ENCODE measurements around the gene CGB5. TPM values are rescaled to one million over a fixed set of nuclear protein-coding genes. Genes with fewer than 3 reads are reported as not detected.
A peak's percentile ranks its signal among the peaks of the same experiment; 100 is the strongest.
"Not testable (repeated sequence)": the region's sequence is repeated elsewhere in the genome, so short reads cannot be mapped to it uniquely, and the experiment has no call there.

Gene CGB5
- total RNA-seq, 1 experiment from 2014 or later, result not detected

DNA sequence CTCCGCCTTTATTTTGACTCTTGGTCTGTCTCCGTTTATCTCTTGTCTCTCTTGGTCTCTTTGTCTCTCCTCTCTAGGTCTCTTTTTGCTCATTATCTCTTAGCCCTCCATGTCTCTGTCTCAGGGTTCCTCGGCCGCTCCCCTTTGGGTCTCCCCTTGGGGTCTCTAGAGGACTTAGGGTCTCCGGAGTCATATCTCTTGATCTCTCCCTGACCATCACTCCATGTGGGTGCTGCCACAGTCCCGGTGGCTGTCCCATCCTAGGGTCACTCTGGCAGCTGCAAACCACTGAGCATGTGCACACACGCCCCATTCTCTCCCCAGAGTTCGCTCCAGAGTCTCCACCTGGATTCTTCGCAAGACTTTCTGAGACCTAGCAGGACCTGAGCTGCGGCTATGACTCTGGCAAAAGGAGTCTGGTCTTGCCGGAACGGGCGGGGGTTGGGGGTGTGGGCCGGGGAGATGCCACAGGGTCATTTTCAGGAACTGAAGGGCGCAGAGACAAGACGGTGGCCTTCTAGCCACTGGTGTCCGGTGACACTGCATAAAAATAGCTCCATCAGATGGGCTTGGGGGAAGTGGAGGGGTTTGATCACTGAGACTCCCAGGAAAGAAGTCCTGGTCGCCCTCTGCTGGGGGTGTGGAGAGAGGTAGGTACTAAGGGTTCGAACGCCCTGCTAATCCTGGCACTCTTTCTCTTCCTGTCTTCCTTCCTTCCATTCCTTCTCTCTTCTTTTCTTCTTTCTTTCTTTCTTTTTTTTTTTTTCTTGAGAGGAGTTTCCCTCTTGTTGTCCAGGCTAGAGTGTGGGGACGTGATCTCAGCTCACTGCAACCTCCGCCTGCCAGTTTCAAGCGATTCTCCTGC lies 30.1 kb downstream of the CGB5 start:
- H3K4me3 Mint-ChIP-seq (ENCODE audit: unreplicated experiment), result no peak overlapping the region
- BruUV-seq (replicated peaks), result no TSS peak
- TF ChIP-seq, protein P1, sequence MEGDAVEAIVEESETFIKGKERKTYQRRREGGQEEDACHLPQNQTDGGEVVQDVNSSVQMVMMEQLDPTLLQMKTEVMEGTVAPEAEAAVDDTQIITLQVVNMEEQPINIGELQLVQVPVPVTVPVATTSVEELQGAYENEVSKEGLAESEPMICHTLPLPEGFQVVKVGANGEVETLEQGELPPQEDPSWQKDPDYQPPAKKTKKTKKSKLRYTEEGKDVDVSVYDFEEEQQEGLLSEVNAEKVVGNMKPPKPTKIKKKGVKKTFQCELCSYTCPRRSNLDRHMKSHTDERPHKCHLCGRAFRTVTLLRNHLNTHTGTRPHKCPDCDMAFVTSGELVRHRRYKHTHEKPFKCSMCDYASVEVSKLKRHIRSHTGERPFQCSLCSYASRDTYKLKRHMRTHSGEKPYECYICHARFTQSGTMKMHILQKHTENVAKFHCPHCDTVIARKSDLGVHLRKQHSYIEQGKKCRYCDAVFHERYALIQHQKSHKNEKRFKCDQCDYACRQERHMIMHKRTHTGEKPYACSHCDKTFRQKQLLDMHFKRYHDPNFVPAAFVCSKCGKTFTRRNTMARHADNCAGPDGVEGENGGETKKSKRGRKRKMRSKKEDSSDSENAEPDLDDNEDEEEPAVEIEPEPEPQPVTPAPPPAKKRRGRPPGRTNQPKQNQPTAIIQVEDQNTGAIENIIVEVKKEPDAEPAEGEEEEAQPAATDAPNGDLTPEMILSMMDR (IDR thresholded peaks at IDR 0.05; ENCODE audit: unreplicated experiment), result peak; percentile 47
- peaks cover 19% of the 10 kb centered on the region for H3K4me1 Mint-ChIP-seq (ENCODE audit: insufficient read depth, unreplicated experiment)
- ChIA-PET CTCF (interaction anchor here (0.5 to 2.3 kb wide), 16 partner anchors 10 to 464 kb away, joined by 3 to 11 read pairs (median 3); partner anchors contain the start of genes GYS1 and RUVBL2), POLR2A (interaction anchor here (0.9 kb wide), 1 partner anchor 80 kb away, joined by 4 read pairs; the partner anchor contains the start of gene RUVBL2)
- H3K27ac Mint-ChIP-seq (ENCODE audit: low read depth, unreplicated experiment), result no peak overlapping the region
- peak; percentile 56 for DNase-seq (ENCODE audit: unreplicated experiment)
- peaks cover 6% of the 10 kb centered on the region for H3K36me3 Mint-ChIP-seq (ENCODE audit: insufficient read depth, unreplicated experiment)
- no peaks in the 10 kb centered on the region for H3K9me3 Mint-ChIP-seq (ENCODE audit: unreplicated experiment)
- H3K27me3 Mint-ChIP-seq (ENCODE audit: insufficient read depth, unreplicated experiment), result peaks cover 20% of the 10 kb centered on the region
- intact Hi-C loops (cut with micrococcal nuclease), result loop anchor here (2.0 kb wide), 1 partner anchor 75 kb away; no protein-coding TSS in a partner anchor

DNA sequence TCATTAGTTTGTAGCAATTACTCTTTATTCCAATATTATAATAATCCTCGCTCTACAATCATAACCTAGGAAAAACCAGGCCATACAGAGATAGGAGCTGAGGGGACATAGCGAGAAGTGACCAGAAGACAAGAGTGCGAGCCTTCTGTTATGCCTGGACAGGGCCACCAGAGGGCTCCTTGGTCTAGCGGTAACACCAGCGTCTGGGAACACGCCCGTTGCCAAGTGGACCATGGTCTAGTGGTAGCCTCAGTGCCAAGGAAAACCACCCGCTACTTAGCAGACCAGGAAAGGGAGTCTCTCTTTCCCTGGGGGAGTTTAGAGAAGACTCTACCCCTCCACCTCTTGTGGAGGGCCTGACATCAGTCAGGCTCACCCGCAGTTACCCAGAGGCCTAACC lies 31.2 kb downstream of the CGB5 start:
- POLR2A ChIA-PET, result interaction anchor here (0.7 to 1.1 kb wide), 3 partner anchors 37 to 1381 kb away, joined by 3 to 4 read pairs (median 3); partner anchors contain the start of gene RUVBL2
- H3K9me3 Mint-ChIP-seq (ENCODE audit: unreplicated experiment); BruUV-seq (replicated peaks); H3K36me3 Mint-ChIP-seq (ENCODE audit: insufficient read depth, unreplicated experiment); H3K27ac Mint-ChIP-seq (ENCODE audit: low read depth, unreplicated experiment); H3K4me3 Mint-ChIP-seq (ENCODE audit: unreplicated experiment): not testable (repeated sequence)
- CTCF ChIA-PET, result interaction anchor here (0.6 to 2.3 kb wide), 14 partner anchors 9 to 315 kb away, joined by 3 to 11 read pairs (median 4); partner anchors contain the start of genes GYS1 and RUVBL2
- peaks cover 20% of the 10 kb centered on the region for H3K27me3 Mint-ChIP-seq (ENCODE audit: insufficient read depth, unreplicated experiment)
- peak; percentile 68 for DNase-seq (ENCODE audit: unreplicated experiment)
- intact Hi-C loops (cut with micrococcal nuclease), result loop anchor here (1.0 to 2.0 kb wide), 2 partner anchors 76 to 149 kb away; no protein-coding TSS in a partner anchor
- TF ChIP-seq, protein P1 (IDR thresholded peaks at IDR 0.05; ENCODE audit: unreplicated experiment), result peak; percentile 68
- H3K4me1 Mint-ChIP-seq (ENCODE audit: insufficient read depth, unreplicated experiment), result peaks cover 19% of the 10 kb centered on the region

DNA sequence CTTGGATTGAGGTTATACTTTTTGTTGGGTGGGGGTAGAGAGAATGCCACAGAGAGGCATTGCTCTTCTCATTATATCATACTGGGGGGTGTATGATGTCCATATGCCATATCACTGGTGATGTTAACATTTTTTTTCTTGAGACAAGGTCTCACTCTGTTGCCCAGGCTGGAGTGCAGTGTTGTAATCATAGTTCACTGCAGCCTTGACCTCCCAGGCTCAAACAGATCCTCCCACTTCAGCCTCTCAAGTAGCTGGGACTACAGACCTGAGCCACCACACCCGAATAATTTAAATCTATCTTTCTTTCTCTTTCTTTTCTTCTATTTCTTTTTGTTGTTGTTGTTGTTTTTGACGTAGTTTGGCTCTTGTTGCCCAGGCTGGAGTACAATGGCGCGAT lies 36.7 kb downstream of the CGB5 start:
- no TSS peak for BruUV-seq (replicated peaks)
- Mint-ChIP-seq H3K27me3 (ENCODE audit: insufficient read depth, unreplicated experiment) (no peaks in the 10 kb centered on the region), H3K27ac (ENCODE audit: low read depth, unreplicated experiment) (no peak overlapping the region), H3K9me3 (ENCODE audit: unreplicated experiment) (no peaks in the 10 kb centered on the region), H3K4me3 (ENCODE audit: unreplicated experiment) (no peak overlapping the region), H3K36me3 (ENCODE audit: insufficient read depth, unreplicated experiment) (peaks cover 4% of the 10 kb centered on the region), H3K4me1 (ENCODE audit: insufficient read depth, unreplicated experiment) (peaks cover 14% of the 10 kb centered on the region)
- no peak for DNase-seq (ENCODE audit: unreplicated experiment)
- POLR2A ChIA-PET, result no interaction called here
- intact Hi-C loops (cut with micrococcal nuclease), result no loop called here
- CTCF ChIA-PET, result interaction anchor here (0.6 to 1.1 kb wide), 3 partner anchors 18 to 146 kb away, joined by 3 to 5 read pairs (median 3); no protein-coding TSS in a partner anchor
- TF ChIP-seq, protein P1 (IDR thresholded peaks at IDR 0.05; ENCODE audit: unreplicated experiment), result no peak

DNA sequence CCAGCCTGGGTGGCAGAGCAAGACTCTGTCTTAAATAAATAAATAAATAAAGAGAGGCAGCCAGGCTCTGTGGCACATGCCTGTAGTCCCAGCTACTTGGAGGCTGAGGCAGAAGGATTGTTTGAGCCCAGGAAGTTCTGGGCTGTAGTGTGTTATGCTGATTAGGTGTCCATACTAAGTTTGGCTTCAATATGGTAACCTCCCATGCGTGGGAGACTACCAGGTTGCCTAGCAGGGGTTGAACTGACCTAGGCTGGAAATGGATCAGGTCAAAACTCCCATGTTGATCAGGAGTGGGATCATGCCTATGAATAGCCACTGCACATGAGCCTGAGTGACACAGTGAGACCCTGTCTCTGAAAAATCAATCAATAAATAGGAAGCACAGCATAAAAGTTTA lies 37.6 kb downstream of the CGB5 start:
- Mint-ChIP-seq H3K27ac (ENCODE audit: low read depth, unreplicated experiment) (no peak overlapping the region), H3K27me3 (ENCODE audit: insufficient read depth, unreplicated experiment) (no peaks in the 10 kb centered on the region), H3K4me1 (ENCODE audit: insufficient read depth, unreplicated experiment) (peaks cover 10% of the 10 kb centered on the region), H3K36me3 (ENCODE audit: insufficient read depth, unreplicated experiment) (peaks cover 7% of the 10 kb centered on the region), H3K4me3 (ENCODE audit: unreplicated experiment) (no peak overlapping the region), H3K9me3 (ENCODE audit: unreplicated experiment) (no peaks in the 10 kb centered on the region)
- POLR2A ChIA-PET, result interaction anchor here (1.4 kb wide), 1 partner anchor 10 kb away, joined by 3 read pairs; no protein-coding TSS in a partner anchor
- BruUV-seq (replicated peaks), result no TSS peak
- CTCF ChIA-PET, result interaction anchor here (0.6 to 1.1 kb wide), 3 partner anchors 17 to 145 kb away, joined by 3 to 5 read pairs (median 3); no protein-coding TSS in a partner anchor
- TF ChIP-seq, protein P1 (IDR thresholded peaks at IDR 0.05; ENCODE audit: unreplicated experiment), result no peak
- no peak for DNase-seq (ENCODE audit: unreplicated experiment)
- intact Hi-C loops (cut with micrococcal nuclease), result no loop called here
